Measurements from ENCODE around the gene JARID2.

GRCh38 chr6:15386110-15386755, 140.4 kb downstream of the JARID2 start:
- TF ChIP-seq, protein P1, sequence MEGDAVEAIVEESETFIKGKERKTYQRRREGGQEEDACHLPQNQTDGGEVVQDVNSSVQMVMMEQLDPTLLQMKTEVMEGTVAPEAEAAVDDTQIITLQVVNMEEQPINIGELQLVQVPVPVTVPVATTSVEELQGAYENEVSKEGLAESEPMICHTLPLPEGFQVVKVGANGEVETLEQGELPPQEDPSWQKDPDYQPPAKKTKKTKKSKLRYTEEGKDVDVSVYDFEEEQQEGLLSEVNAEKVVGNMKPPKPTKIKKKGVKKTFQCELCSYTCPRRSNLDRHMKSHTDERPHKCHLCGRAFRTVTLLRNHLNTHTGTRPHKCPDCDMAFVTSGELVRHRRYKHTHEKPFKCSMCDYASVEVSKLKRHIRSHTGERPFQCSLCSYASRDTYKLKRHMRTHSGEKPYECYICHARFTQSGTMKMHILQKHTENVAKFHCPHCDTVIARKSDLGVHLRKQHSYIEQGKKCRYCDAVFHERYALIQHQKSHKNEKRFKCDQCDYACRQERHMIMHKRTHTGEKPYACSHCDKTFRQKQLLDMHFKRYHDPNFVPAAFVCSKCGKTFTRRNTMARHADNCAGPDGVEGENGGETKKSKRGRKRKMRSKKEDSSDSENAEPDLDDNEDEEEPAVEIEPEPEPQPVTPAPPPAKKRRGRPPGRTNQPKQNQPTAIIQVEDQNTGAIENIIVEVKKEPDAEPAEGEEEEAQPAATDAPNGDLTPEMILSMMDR (conservative IDR thresholded peaks at IDR 0.05 in 1 of 2, IDR thresholded peaks at IDR 0.05 in 1 of 2; ENCODE audit: extremely low read depth in 1 of 2, insufficient read depth in 1 of 2, low read depth in 1 of 2, low read length in 2 of 2), result no peak
- no peak for TF ChIP-seq EZH2 (IDR thresholded peaks at IDR 0.05; ENCODE audit: borderline replicate concordance, low read length)

All from mammary epithelial cell (primary cell).